ENCODE measurements around the gene S100A3.

The S100A3 gene

DNA sequence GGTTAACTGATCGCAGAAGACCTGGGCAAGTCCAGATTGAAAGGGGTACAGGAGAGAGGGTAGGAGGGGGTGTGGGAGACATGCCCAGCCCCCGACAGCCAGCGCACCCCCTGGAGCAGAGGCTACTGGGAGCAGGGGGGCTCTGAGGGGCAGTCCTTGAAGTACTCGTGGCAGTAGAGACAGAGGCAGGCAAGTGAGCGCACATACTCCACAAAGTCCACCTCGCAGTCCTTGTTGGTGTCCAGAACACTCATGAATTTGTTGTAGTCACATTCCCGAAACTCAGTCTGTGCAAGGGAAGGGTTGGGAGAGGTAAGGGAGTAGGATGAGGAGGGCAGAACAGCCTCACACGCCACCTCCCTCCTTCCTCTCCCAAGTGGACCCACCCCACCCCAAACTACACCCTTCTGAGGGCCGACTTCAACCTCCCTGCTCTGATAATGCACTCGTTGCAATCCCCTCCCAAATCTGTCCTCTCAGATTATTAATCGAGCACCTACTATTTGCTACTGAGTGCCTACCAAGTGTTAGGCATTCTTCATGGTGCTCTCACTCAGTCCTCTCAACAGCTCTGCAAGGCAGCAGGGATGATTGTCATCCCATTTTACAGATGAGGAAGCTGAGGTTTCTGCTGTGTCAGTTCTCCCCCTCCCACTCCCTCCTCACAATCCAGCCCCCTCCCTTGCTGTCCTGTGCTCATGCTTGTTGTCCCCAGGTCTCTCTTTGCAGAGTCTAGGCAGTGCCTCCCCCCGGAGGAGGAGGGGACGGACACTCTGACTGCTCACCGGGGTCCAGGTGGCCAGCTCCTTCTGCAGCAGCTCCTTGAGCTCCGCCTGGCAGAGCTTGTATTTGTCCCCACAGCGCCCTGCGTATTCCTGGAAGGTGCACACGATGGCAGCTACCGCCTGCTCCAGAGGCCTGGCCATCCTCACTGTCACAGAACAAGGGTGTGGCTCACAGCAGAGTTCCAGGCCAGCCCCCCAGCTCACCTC is 1.2 kb downstream of the S100A3 start:
- no peak for DNase-seq

GRCh38 chr1:153546796-153547559 is 2.1 kb downstream of the S100A3 start:
- DNase-seq: no peak

- no peak for DNase-seq
Observed at GRCh38 chr1:153546371-153546770, 2.7 kb downstream of the S100A3 start.

GRCh38 chr1:153545067-153546055 is 3.7 kb downstream of the S100A3 start, which contains the start of gene S100A4:
Gene S100A4, minus strand, starts transcription at chr1:153545806. Its CDS starts 1,012 bp downstream, at chr1:153544794.
- DNase-seq: peak; percentile 98

DNA sequence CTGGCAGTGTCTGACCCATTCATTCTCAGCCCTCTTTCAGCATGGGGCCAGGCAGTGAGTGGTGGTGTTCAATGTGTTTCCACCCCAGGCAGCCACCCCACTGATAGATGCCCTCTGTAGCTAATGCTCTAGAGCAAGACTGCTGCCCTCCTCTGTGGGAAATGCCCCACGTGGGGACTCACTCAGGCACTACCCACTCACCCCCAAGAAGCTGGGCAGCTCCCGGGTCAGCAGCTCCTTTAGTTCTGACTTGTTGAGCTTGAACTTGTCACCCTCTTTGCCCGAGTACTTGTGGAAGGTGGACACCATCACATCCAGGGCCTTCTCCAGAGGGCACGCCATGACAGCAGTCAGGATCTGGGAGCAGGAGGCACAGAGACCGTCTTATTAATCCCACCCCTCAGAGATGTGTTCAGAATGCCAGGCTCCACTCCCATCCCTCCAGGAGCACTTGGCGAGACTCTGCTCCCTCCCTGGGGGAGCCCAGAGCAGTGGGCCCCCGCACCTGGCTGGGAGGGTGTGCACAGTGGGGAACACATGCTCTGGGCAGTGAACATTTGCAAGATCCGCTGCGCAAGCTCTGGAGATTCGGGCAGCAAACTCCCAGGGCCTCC is 4.5 kb downstream of the S100A3 start:
- DNase-seq: no peak

GRCh38 chr1:153543736-153544135 is 5.3 kb downstream of the S100A3 start:
- DNase-seq: no peak

- no peak for DNase-seq
Observed at GRCh38 chr1:153542956-153543711, 5.9 kb downstream of the S100A3 start.

DNA sequence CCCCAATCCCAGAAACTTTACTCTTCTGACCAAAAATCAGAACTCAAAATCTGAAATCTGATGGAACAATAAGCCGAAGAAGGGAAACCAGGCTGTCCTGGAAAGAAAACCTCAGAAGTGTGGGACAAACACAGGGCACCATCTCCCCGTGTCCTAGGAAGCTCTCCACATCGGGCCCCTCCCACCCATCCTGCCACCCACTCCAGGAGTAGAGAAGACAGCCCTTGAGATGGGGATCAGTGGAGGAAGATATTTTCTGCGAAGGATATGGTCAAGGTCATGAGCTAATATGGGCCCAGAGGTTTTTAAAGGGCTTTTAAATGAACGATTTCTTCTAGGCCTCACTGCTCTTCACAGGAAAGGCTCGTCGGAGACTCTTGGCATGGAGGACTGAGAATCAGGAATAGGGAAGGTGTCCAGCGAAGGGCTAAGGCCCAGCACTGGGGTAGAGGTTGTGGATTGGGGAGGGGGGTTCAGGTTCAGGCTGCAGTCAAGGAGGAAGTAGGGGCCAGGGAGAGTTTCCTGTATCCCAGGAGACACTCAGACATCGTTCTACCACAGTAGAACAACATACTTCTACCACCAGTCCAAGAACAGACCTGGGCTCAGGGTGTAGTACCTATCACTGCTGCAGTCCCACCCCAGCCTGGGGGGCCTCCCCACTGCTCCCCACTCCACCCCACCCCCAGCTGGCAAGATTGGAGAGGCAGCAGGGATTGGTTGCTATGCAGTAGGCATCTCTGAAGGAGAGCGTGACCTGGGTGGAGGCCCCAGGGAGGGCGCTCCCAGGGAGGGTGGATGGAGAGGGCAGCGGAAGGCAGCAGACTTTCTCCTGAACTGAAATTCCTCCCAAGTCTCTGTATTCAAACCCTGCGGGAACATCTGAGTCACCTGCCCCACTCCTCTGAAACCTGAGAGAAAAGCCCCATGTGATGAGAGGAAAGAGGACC is 7.1 kb downstream of the S100A3 start:
- no peak for DNase-seq

DNA sequence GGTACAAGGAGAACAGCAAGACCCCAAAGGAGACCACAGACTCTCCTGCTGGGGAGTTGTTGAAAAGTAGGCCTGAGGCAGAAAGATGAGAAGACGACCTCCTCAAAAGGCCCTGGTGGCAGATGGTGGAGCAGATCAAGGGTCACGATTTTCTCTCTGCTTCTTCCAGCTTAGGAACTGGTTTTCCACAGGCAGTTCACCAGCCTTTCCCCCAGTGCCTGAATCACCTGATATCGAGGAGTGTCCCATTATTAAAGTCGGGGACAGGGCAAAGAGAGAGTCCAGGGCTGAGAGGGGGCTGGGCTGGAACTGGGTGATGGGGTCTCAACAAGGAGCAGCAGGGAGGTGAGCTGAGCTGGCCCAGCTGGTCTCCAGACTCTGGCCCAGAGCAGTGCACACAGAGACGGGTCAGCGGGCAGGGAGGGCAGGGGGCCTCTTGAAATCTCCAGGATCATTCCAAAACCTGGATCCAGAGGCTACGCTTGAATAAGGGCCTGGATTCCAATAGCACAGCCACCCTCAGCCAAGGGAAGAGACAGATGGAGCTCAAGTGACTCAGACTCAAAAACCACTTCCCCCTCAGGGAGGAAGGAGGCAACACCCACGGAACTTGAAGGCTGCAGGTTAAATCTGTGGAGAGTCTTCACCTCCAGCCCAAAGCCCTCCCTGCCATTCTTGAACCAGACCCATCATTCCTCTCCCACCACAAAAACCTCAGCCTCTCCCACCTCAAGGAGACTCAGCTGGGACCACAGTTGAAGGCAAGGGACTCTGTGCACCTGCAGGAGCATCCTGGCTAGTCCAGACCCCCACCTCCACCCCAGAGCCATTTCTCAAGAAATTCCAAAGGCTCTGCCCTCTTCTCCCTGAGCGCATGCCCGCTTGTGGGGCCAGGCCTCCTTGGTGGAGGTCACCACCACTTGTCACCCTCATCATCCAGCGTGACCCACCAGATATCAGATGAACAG is 8.4 kb downstream of the S100A3 start, which contains the start of gene S100A5:
S100A5 (minus strand) TSS at position 541 of the 968 bp plus-strand sequence. CDS start 743 bp downstream, outside the sequence.
- DNase-seq: no peak

DNA sequence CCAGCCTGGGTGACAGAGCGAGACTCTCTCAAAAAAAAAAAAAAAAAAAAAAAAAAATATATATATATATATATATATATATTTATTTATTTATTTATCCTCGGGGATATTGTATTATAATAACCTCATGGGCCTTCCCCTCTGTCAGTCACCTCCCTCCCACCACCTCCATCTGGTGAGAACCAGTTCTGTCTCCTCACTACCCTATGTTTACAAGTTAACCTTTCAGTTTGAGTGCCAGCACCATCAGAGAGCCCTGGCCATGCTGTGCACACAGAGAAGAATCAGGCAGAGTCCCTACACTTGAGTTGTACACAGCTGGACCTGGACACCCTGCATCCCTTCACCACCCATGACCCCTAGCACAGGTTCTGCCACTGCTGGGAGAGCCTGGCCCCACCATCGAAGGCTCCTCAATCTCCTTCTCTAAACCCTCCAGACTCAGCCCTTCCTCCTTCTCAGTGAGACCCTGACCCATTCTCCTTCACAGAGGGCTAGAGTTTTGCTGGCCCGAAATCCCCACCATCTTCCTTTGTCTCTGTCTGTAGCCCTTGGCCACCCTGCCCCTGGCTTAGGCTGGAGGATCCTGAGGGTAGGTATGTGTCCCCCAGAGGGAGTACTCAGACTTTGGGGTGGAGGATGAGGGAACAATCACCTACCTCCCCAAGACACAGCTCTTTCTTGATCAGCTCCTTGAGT is 9.5 kb downstream of the S100A3 start:
- no peak for DNase-seq

- no peak for DNase-seq
Observed at GRCh38 chr1:153538315-153538821, 10.7 kb downstream of the S100A3 start.

- no peak for DNase-seq
Observed at GRCh38 chr1:153537376-153537730, 11.7 kb downstream of the S100A3 start.

- no peak for DNase-seq
Observed at GRCh38 chr1:153536671-153537375, 12.2 kb downstream of the S100A3 start.

- peak; percentile 88 for DNase-seq
Observed at GRCh38 chr1:153536012-153536670, 12.9 kb downstream of the S100A3 start.

GRCh38 chr1:153535242-153536011 is 13.6 kb downstream of the S100A3 start, which contains the start of gene S100A6:
Gene S100A6, minus strand, starts transcription at chr1:153535991. Its CDS starts 652 bp downstream, at chr1:153535339.
- DNase-seq: no peak

DNA sequence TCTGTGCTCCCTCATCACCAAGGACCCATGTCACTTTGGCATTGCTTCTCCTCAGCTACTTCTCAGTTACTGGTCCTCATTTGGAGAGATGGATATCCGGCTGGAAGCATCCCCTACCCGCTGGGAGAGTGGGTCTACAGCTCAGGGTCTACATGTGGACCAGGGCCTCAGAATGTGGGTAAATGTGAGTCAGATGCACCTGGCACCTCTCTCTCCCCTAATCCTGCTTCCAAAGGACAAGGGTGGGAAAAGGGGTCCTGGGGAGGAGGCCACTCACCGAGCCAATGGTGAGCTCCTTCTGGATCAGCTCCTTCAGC is 14.2 kb downstream of the S100A3 start:
- DNase-seq: no peak
